AG08395 (cell line): ENCODE results near the gene MAPK4.
"Not testable (repeated sequence)": the region's sequence is repeated elsewhere in the genome, so short reads cannot be mapped to it uniquely, and the experiment has no call there.

Experiments
- DNase-seq: peaks from one replicate; pipeline ENCODE4 v3.0.0; 2012; ENCODE audit warnings: mixed read lengths, low spot score

Gene MAPK4

DNA sequence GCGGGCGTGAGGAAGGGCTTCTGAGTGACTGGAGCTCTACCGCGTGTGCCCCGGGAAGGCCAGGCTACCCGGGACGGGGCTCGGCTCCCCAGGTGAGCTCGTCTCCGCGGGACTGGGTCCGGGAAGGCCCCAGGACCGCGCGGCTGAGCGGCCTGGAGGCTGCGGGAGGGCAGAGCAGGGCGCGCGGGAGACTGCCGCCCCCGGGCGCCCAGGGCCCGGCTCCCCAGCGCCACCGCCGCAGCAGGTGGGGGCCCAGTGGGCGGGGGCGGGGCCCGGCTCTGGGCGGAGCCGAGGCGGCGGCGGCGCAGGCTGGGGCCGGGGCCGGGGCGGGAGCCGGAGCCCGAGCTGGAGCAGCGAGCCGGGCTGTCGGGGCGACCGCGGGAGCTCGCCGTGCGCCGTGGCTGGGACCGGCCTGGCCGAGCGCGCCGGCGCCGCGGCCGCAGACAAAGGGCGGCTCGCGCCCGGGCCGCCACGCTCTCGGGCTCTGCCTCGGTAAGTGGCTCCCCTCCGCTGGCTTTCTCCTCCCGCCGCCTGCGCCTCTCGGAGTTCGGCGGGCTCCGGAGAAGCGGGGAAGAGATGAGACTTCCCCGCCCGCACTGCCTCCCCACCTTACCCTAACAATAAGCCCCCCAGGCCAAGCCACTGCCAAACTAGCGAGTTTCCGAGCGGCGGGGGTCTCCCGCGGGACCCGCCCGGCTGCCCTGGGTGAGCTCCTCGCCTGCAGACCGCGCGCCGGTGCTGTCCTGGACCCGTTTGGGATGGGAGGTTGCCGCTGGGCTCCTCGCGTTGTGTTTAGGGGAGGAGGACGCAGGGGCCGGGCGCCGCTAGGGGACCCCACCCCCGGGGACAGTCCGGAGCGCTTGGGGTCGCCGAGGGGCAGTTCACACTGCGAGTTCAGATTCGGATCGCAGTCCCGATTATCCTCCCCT, at the start of gene MAPK4:
MAPK4 (plus strand) TSS at position 336 of the 929 bp plus-strand sequence. CDS start 103,872 bp downstream, outside the sequence.
- peak; percentile 18 for DNase-seq

GRCh38 chr18:50517277-50517676, 42.6 kb upstream of the MAPK4 start:
- not testable (repeated sequence) for DNase-seq

DNA sequence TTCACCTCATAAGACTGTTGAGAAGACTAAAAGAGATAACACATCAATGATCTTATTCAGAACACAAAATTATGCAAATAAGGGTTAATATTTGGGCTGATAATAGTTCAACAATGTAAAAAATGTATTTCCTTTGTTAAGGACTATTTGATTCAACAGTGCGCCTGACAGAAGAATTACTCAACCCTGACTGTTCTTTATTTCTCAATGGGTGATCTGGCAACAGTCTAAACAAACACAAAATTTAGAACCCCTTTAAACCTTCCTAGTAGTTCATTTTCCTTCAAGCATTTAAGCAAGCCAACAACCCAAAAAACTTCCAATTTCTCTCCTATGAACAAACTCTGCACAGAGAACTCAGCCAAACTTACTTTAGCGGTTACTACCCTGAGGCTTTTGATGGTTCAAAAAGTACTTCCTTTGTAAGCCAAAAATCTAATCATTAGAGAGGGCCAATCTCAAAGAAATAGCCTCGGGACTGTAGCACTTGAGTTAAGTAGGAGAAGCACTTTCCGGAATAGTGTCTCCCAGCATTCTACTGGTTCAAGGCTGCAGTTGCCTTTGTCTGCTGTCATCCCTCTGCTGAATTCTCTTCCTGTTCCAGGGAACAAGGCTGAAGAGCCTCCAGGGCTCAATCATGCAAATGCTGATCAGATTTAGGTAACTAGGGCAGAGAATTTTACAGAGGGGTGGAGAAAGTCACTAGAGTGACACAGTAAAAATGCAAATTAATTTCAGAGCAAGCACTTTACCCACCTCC, 40.9 kb upstream of the MAPK4 start:
- no peak for DNase-seq

DNA sequence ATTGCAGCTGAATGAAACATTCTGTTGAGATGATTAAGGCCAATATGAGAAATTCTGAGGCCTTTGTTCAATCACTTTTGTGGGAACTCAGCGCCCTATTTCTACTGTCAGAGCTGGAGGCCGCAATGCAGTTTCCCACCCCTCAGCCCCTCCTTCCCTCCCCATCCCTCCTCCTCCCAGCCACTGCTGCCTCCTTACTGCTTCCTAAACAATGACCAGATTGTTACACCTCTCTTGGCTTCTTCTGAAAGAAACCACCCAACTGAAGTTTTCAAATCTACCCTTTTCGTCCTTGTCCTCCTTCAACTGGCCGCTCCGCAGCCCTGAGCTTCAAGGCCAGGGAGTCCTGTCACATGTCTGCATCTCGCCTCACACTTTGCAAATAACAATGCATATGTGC, 36.7 kb upstream of the MAPK4 start:
- no peak for DNase-seq

DNA sequence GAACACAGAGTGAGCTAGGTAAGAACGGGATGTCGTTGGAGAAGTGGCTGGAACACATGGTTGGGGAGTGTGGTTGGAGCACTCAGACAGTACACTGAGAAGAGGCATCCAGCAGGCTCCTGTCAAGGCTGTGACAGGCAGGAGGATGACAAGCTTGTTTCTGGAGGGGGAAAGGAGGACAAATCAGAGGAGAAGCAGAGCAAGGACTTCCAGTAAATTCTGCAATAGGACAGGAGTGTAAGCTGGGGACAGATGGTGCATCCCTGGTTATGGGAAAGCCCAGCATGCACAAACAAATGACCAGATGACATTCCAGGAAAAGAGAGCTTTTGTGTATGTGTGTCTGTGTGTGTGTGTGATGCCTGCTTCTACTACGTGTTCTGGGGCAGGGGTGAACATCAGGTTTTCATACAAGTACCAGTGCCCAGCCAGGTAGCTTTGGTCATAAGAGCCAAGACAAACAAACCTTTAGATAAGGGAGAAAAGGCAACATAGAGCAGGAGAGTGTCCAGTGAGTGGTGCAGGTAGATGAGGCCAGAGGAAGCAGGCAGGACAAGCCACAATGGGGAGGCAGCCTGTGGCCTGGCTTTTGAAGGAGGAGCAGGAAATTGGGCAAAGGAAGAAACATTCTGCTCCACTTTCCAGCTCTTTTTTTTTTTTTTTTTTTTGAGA, 32.1 kb upstream of the MAPK4 start:
- DNase-seq = no peak

- no peak for DNase-seq
Measured at GRCh38 chr18:50528806-50529205, 31.1 kb upstream of the MAPK4 start.

GRCh38 chr18:50533822-50534221, 26.1 kb upstream of the MAPK4 start:
- DNase-seq = not testable (repeated sequence)

GRCh38 chr18:50544476-50544875, 15.4 kb upstream of the MAPK4 start:
- not testable (repeated sequence) for DNase-seq

DNA sequence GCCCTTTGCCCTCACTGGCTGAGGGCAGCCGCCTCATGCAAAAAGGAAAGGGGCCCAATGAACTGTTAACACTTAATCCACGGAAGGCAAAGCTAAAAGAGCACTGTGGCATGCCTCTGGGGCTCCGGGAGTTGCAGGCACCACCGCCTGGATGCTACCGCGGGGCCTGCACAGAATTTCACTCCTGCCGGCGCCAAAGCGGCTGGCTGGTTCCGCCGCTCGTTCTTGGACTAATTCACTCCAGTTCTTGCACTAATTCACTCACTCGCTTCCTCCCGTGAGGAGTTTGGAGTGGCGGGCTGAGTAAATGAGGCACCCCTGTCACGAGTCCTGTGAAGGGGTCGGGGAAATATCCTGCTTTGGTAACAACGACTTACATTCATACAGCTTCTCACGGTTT, 14.0 kb upstream of the MAPK4 start:
- DNase-seq = no peak

- DNase-seq = no peak
Measured at GRCh38 chr18:50548160-50548559, 11.7 kb upstream of the MAPK4 start.

DNA sequence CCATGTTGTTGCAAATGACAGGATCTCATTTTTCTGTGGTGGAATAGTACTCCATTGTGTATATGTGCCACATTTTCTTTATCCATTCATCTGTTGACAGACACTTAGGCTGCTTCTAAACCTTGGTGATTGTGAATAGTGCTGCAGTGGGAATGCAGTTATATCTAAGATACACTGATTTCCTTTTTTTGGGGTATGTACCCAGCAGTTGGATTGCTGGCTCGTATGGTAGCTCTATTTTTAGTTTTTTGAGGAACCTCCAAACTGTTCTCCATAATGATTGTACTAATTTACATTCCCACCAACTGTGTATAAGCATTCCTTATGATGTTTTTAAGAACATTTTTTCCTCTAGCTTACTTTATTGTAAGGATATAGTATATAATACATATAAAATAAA, 8.2 kb upstream of the MAPK4 start:
- not testable (repeated sequence) for DNase-seq

- DNase-seq = no peak
Measured at GRCh38 chr18:50558157-50558556, 1.7 kb upstream of the MAPK4 start.

DNA sequence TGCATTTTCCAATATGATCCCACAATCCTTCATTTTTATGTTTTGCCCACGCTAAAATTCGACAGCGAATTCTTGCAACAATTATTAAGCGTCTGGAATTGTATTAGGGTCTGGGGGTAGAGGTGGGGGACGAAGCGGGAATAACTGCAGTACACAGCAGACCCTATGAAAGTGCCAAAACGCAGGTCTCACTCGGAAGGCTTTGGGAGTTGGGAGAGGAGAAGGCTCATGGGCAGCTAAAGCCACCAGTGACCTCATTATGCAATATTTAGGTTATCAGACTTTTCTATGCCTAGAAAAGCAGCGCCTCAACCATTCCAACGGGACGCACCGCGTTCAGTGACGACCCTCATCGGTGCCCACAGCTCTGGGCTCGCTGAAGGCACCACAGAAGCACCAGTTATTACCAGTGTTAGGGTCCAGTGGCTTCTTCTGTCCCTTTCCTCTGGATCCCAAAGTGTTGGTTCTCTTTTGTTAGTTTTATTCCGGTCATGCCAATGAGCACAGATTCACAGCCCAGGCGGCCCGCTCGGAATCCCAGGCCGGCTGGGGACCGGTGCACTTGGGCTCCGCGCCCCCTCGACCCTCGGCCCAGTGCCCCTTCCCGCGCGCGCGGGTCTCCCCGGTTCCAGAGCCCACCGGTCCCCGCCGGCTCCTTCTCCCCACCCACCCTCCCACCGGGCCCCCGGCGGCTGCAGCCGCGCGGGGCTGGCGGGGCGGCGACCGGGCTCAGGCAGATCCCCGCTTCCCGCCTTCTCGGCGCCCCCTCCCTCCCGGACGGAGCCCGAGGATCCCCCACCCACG, 737 bp upstream of the MAPK4 start:
- no peak for DNase-seq

DNA sequence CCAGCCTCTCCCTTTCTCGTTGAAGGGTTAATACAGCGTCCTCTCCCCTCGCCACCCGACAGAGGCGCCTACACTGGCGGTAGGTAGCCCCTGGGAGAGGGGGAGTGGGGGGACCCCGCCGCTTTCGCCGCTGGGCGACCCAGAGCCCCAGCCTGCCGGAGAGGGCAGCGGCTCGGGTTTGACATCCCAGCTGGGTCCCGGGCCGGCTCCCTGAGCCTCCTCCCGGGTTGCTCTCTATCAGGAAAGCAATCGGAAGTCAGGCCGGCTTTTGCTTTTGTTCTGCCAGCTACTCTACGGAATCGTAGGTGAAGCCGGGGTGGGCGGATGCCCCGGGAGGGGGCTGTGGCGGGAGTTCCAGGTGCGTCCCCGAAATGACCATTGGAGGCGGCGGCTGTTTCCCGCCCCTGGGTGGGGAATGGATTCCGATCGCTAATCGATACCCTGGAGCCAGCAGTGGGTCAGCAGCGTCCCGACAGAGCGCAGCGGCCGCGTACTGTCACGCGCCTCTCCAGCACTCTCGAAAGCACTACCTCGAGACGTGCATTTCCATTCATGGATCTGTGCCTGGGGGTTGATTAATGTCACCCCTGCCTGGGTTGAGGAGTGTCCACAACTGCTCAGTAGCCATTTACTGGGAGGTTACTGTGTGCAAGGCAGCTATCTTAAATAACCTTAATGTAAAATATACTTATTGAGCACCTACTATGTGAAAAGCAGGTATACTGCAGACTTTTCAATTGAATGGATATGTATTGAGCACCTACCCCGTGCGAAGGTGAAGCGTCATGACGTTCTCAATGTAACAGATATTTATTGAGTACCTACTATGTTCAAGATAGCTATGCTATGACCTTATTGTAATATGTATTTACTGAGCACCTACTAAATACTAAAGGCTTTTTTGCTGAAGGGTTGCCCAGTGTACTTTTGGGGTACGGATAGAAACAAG, 1.1 kb downstream of the MAPK4 start:
- no peak for DNase-seq

GRCh38 chr18:50562258-50562657, 2.4 kb downstream of the MAPK4 start:
- not testable (repeated sequence) for DNase-seq

- DNase-seq = no peak
Measured at GRCh38 chr18:50562686-50563085, 2.8 kb downstream of the MAPK4 start.

DNA sequence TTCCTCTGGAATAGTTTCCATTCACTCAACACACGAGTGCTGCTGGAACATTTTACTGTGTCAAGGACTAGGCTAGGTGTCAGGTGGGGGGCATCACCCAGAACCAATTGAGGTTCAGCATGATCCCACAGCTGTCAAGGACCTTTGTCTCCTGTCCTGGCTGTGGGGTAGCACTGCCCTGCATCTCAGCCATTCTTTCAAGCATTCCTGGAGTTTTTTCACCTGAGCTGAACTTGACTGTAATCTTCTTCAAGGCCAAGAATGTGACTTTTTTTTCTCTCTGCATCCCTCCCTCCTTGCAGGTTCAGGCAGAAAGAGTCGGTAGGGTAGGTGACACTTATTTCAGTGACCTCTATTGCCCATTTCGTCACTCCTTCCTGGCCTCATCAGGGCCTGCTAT, 3.5 kb downstream of the MAPK4 start:
- no peak for DNase-seq

DNA sequence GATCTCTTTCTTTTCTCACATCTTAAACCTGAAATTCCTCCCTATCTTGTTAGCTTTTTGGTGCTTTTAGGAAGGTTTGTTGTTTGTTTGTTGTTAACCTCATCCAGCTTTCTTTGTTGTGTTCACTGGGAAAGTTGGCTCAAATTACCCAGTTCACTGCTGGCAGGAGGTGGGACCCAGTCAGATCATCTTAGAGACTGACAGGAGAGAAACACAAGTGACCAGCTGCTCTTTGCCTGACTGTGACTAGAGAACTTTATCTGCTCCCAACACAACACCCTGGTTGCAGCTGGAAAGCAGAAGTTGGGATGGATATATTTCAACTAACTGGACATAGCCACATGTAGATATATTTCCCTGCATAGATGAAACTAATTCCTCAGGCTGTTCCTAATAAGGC, 10.0 kb downstream of the MAPK4 start:
- DNase-seq = no peak

- no peak for DNase-seq
Measured at GRCh38 chr18:50571606-50572005, 11.7 kb downstream of the MAPK4 start.

DNA sequence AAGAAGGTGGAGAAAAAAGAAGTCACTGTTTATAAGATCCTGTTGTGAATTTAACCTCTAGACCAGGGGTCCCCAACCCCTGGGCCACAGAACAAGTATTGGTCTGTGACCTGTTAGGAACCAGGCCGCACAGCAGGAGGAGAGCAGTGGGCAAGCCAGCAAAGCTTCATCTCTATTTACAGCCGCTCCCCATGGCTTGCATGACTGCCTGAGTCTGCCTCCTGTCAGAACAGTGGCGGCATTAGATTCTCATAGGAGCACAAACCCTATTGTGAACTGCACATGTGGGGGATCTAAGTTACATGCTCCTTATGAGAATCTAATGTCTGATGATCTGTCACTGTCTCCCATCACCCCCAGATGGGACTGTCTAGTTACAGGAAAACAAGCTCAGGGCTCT, 13.3 kb downstream of the MAPK4 start:
- not testable (repeated sequence) for DNase-seq
